Measurements from ENCODE around the gene BACH2.
"Not testable (repeated sequence)": the region's sequence is repeated elsewhere in the genome, so short reads cannot be mapped to it uniquely, and the experiment has no call there.

BACH2 gene

DNA sequence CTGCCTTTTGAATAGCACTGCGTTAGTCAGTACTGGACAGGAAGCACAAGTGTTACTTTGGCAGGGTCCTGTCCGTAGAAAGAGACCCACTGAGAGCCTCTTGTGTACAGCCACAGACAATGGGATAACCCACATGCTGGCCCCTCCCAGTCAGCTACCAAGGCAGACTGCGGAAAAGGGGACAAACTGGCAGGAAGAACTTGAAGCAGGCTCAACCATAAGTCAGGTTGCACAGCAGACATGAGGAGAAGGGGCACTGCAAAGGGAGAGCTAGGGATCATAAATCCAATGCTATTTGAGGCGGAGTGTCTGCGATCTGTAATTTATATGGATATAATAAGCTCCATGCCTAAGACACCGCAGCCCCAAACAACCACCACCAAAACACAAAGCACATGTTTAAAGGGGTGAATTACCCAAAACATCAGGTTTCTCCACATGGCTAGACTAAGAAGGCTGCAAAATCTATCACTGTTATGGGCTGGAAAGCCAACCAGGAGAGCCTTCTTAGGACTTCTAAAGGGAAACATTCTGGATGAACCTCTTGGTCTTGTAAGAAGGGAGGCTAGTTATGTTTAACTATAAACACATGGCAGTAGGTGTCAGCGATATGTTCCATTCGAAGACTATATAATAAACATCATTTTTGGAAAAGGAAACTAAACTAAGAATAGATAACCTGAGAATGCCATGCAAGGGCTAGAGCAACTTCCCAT lies 141.7 kb downstream of the BACH2 start:
- no peak for DNase-seq (ENCODE audit: low spot score)

DNA sequence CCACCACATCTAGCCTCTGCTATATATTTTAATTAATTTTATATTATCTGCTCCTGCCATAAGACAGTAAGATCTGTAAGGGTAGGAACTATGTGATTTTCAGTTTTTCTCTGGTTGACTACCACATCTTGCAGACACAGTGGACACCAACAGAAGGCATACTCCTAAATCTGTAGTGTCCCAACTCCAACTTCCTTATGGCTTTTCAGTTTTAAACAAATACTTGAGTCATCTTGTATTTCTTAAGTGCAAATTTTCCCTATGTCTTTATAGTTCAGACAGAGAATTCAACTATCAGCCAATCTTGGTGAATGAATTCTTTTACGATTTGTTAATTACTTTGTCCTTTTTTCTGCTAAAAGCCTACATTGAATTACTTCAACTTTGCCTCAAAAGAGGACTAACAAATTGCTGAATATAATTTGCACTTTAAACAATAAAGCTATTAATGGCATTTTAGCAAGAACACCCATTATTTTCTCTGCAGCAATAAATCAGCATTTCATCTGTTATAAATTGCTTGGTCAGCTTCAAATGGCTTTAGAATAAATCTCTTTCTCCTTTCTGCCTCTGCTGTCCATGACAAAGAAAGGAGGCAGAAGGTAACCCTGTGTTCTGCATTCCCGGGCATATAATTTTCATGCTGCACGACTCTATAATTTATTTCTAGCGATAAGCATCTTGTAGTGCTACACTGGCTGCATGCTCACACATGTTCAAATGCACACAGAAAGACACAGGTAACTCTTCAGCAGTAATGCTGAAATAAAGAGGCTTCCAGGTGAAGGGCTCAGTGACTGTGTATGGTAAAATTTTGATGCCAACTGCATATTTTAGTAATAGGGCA lies 144.8 kb downstream of the BACH2 start:
- no peak for DNase-seq (ENCODE audit: low spot score)

DNA sequence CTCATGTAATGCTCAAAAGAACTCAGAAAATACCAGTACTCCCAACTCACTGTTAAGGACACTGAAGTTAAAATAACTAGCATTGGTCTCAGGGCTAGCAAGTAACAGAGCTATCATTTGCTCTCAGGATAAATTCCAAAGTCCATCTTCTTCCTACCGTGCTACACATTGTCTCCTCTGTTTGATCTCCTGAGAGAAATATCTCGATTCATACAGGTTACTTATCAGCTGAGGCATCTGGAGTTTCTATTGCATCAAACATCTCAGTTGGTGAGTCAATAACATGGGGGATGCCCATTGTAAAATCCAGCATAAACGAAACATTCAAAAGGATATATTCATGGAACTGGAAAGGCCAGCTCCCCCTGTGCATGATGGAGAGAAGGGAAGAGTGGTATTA lies 147.4 kb downstream of the BACH2 start:
- DNase-seq (ENCODE audit: low spot score), result no peak

DNA sequence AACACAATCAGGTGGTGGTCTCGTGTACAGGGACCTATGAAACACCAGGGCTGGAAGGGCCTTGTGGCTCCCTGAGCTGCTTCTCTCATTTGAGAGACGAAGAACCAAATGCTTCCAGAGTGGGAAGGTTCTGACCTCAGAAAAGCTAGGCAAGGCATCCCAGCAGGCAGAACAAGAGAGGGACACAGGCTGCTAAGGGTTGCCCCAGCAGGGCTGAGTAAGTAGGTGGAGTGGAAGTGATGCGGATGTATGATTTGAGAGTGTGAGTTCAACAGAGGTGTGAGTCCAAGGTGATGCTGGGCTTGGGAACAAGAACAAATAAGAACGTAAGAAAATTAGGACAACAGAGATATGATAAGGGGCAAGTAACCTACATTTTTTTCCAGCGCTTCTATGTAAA lies 147.8 kb downstream of the BACH2 start:
- no peak for DNase-seq (ENCODE audit: low spot score)

DNA sequence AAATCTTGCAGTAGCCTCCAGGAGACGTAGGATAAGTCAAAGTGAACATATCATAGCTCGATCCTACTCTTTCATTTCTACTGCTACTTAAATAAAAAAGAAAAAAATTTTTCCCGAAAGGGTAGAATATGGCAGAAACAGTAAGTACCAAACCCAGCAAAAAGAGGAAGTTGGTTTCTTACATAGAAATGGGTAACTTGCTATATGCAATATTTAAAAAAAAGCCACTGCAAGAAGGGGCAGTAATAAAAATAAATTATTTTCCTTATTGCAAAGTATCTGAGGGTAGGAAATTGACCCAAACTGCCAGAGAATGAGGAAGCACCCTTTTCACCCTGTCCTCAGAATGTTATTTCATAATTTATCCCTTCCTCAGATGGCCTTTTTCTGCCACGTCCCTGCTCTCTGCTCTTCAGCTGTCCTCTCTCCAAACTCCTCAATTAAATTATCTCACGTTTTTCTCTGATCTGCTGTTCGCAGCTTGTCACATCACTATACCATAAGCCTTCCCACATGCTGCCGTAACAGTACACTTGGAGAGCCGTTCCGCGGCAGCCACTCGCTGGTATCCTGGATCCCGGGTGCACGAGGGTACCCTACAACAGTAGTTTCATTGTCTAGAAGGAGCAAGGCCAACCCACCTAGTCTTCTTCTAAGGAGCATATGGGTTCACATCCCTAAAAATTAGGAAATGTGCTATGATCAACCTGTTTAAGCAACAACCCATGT lies 149.6 kb downstream of the BACH2 start:
- no peak for DNase-seq (ENCODE audit: low spot score)

DNA sequence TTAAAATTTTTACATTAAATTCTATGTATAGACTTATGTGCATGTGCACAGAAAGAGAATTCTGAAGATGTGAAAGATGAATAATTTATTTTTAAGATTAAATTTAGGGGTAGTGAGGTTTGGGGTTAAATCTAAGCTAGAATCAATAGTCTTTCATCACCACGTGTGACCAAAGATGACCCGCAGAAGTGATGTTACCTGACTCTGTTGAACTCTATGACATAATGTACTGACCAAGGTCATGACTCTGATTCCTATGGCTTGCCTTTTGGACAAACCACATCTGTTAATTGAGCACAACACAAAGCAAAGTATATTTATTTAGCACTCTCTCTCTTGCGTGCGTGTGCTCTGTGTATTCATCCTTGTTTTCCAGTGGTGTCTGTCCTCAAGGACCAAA lies 150.6 kb downstream of the BACH2 start:
- no peak for DNase-seq (ENCODE audit: low spot score)

DNA sequence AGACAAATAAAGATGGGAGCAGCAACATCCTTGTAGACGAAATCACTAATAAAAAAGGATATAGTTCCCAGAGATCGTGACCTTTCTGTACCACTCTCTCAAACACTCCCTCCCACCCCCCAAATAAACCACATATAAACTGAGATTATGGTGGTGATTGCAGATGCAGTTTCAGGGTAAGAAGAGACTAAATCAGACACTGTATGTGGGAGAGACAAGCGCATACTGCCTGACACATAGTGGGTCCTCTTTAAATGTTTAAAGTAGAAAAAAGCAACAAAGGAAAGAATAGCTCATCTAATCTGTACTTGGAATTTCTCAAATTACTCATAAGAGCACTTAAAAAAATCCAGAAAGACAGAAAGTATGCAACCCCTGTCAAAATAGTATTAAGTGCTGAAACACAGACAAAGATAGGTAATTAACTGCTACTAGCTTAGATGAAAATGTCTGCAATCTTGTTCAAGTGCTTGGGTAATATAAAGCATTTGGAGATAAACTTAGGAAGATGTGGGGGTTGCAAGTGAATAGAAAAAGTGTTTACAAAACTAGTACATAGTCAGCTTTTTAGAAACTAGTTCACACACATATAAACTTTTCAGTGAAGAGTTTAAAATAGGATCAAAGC lies 151.6 kb downstream of the BACH2 start:
- DNase-seq (ENCODE audit: low spot score), result no peak

DNA sequence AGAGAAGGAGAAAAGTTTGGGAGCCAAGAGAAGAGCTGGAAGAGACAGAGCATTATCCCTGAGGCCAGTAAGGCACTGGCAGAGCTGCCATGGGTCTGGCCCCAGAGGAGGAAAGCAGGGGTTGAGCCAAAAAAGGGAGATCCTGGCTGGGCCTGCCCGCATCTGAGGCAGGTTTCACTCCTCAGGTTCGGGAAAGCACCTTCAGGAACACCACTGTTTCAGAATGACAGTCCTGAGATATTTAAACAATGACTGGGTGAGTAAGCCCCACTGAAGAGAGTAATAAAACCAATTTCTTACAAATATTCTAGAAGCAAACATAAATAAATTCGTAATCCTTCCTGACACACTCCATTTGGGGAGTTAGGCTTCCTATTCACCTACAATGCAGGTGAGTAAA lies 152.2 kb downstream of the BACH2 start:
- DNase-seq (ENCODE audit: low spot score), result no peak

DNA sequence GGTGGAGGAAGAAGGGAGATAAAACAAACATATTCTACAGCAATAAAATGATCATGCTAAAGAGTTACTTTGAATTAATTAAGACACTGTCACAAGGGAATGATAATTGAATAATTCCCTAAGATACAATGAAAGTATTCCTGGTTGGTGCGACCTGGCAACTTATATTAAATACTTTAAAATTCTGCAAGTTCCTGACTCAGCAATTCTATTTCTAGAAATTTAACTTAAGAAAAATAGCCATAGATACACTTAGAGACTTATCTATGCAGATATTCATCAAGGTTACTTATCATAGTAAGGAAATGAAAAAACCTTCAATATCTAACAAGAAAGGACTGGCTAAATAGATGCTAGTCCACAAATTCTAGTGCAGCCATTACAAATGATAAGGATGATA lies 156.0 kb downstream of the BACH2 start:
- no peak for DNase-seq (ENCODE audit: low spot score)

DNA sequence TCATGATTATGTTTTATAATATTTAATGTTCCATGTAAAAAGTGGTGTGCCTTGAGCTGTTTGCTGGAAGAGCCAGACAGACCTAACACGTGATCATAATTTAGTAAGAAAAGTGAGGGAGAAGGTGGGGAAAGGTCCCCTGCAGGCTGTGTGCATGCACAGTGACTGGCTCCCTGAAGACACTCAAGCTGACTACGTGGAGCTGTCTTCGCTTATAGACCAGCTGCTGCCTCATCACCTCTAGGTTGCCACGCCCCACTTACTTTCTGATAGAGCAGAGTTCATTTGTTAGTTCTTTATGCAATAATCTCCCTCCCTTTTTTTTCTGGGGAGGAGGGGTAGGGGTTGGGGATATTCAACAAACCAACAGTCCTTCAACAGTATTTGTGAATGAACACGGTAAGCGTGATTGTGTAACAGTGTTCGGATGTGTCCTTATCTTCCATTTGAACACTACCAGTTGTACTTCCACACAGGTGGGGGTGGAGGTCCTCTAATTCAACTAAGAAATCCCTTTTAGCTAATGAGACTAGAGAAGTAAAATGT lies 157.3 kb downstream of the BACH2 start:
- no peak for DNase-seq (ENCODE audit: low spot score)

DNA sequence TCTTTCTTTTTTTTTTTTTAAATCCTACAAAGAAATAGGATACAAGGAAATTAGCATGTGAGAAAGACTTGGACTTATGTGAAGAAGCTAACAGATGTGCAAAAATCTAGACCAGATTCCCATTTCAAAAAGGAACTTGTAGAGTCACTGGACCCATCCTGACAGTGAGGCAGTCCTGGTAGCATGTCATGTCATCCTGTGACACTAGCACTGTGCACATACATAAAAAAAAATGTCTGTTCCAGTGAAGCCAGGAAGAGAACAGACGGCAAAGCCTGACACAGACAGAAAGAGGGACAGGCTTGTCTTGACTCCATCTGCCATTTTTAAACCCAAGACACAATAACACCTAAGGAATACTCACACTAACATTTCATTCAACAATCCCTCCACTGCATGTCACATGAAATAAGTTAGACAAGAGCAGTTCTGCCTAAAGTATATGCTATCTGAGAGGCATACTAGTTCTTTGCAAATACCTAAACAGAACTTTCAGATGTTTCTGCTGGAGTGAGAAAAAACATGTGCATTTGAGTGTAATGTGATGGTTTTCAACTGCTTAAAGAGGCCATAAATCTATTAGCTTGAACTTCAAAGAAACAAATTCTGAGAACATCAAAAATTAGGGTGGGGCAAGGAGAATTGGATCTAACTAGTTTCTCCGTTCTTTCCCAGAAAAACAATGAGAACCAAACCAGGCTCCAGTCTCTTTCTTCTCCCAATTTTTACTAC lies 159.6 kb downstream of the BACH2 start:
- DNase-seq (ENCODE audit: low spot score), result no peak

DNA sequence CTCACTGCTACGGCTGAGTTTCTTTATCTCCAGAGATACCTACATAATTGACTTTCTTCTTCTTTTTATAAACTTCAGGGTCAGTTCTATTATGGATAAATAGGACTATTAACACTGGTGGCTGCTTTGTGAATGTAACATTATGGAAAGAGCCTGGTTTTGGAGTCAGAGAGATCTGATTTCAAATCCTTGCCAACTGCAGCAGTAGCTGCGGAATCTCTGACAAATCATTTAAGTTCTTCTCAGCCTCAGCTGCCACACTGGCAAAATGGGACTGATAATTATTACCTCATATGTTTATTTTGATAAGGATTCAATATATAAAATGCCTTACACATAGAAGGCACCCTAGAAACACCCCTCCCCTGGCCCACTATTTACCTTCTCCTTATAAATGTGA lies 160.5 kb downstream of the BACH2 start:
- no peak for DNase-seq (ENCODE audit: low spot score)

DNA sequence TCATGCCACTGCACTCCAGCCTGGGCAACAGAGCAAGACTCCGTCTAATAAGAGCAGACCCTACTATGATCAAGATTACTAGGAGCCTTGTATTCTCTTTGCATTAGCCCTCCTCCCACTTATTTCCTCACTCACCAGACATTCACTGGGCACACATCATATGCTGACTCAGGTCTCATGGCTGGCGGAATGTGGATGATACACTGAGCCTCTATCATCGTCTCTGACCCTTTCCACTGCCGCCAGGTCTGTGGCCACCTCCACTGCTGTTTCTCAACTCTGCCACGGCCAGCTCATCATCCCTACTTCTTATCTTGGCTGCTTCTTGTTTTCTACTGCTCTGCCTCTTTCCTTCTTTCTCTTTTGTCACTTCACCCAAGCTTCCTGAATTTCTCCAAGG lies 161.0 kb downstream of the BACH2 start:
- no peak for DNase-seq (ENCODE audit: low spot score)

DNA sequence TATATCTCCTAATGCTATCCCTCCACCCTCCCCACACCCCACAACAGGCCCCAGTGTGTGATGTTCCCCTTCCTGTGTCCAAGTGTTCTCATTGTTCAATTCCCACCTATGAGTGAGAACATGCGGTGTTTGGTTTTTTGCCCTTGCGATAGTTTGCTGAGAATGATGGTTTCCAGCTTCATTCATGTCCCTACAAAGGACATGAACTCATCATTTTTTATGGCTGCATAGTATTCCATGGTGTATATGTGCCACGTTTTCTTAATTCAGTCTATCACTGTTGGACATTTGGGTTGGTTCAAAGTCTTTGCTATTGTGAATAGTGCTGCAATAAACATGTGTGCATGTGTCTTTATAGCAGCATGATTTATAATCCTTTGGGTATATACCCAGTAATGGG lies 163.0 kb downstream of the BACH2 start:
- not testable (repeated sequence) for DNase-seq (ENCODE audit: low spot score)

DNA sequence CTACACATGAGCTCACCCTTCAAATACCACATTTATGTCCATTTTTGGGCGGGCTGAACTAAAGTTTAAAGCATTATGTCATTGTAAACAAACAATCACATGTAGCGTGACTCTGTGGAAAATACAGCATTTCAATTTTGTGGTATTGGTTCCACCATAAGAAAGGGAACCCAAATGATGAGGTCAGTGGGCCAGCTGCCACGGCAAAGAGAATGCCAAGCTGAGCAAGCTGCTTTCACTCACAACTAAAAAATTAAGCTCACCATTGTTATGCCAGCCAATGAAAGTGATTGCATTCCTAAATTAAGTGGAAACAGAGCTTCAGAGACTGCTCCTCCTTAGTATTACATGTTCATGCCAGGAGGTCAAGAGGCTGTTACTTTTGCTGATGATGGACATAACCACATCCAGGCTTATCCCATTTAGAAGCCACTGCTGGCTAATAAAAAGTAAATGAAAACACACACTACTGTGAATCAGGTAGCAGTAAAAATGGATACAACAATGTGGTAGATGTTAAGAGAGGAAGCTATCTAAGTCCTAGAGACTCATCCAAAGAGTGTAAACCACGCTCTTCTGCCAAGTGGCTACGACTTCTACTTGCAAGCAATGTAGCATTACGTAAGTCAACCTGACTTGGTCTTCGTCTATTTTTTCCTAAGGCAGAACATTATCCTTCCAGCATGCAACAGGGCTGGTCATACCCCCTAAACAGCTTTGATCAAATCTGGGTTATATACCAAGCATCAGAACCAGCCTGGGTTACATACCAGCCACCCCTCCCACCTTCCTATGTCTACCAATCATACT lies 164.8 kb downstream of the BACH2 start:
- no peak for DNase-seq (ENCODE audit: low spot score)

DNA sequence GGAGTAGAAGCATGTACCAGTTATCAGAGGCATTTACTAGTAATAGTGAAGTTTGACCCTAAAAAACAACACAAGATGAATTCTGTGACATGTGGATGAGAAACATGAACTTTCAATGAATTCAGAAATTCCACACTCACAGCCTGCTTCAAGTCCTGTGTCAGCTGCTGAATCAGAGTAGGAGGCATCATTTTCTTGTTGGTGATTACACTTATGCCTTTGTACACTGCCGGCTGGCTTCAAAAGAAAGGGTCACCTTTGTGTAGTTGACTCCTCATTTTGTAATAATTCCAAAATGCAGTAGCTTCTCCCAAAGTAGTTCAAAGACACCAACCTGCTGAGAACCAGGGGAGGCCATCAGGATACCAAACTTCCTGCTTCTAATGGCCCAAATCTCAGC lies 165.5 kb downstream of the BACH2 start:
- DNase-seq (ENCODE audit: low spot score), result no peak

DNA sequence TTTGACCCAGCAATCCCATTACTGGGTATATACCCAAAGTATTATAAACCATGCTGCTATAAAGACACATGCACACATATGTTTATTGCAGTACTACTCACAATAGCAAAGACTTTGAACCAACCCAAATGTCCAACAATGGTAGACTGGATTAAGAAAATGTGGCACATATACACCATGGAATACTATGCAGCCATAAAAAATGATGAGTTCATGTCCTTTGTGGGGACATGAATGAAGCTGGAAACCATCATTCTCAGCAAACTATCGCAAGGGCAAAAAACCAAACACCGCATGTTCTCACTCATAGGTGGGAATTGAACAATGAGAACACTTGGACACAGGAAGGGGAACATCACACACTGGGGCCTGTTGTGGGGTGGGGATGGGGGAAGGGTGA lies 168.0 kb downstream of the BACH2 start:
- DNase-seq (ENCODE audit: low spot score), result not testable (repeated sequence)

DNA sequence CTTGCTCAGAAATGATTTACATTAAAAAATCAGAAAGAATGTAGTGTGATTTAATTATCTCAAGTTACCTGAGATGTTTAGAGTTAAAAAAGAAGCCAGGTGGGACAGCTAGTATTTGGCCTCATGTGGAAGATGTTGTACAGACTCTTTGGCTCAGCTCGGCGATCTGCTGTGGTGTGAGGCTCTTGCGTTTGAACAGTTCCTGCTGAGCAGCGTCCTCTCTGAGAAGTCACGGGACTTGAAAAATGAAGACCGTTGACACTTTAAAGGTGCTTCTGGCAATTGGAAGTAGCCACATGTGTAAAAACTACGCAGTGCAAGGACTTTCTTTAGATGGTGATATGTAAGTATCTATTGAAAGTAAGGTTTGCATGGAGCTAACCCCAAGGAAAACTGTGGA lies 169.0 kb downstream of the BACH2 start:
- DNase-seq (ENCODE audit: low spot score), result no peak

DNA sequence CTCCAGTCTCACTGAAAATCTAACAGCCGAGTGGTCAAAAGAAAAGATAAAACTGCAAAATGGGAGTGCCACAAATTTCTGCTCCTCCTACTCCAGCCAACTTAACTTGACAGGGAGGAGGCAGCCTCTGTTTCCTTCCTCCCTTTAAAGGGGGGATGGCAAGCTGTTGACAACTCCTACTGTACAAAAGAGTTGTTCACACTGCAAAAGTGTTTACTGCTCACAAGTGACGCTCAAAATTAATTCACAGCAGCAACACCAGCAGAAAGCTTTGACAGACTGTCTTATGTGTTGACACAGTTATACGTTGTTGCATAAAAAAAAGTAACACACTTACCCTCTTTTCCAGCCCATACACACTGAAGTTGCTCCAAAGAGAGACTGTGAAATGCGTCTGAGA lies 169.8 kb downstream of the BACH2 start:
- DNase-seq (ENCODE audit: low spot score), result no peak

DNA sequence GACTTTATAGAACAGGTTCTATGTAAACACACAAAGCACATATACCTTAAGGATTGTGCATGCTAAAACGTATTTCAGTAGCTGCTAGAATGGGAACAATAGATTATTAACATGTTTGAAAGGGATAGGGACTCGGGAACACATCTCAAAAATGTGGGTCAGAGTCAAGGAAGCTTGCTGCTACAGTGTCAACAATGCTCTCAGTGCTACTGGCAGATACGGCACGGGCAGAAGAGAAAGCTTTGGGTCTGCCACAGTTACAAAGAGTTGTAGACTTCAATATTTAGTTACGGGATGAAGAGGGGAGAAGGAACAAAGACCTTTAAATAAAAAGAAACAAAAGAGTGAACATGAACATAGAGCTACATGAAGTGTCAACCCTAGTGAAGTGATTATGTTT lies 170.5 kb downstream of the BACH2 start:
- DNase-seq (ENCODE audit: low spot score), result no peak
